CD4-positive, alpha-beta T cell treated with Interferon gamma for 1 hour (primary cell): ENCODE data around the gene PHYHD1.
A peak's percentile ranks its signal among the peaks of the same experiment; 100 is the strongest.
"Not testable (repeated sequence)": the region's sequence is repeated elsewhere in the genome, so short reads cannot be mapped to it uniquely, and the experiment has no call there.

Experiments
- DNase-seq: peaks from one replicate; pipeline ENCODE4 v3.0.0-alpha.2; 2020

Gene PHYHD1

GRCh38 chr9:128927731-128928411, 7.1 kb downstream of the PHYHD1 start:
- DNase-seq, result peak; percentile 32

- no peak for DNase-seq
These were observed 7.8 kb downstream of the PHYHD1 start for GRCh38 chr9:128928624-128929023.

- no peak for DNase-seq
These were observed 8.8 kb downstream of the PHYHD1 start for GRCh38 chr9:128929560-128929959.

- DNase-seq, result no peak
These were observed 12.9 kb downstream of the PHYHD1 start for GRCh38 chr9:128933731-128934130.

GRCh38 chr9:128936171-128936865, 15.5 kb downstream of the PHYHD1 start:
- DNase-seq, result no peak

GRCh38 chr9:128937310-128938165, 16.8 kb downstream of the PHYHD1 start:
- DNase-seq, result no peak

- no peak for DNase-seq
These were observed 19.6 kb downstream of the PHYHD1 start for GRCh38 chr9:128940271-128940921.

- no peak for DNase-seq
These were observed 20.4 kb downstream of the PHYHD1 start for GRCh38 chr9:128940946-128941755.

- no peak for DNase-seq
These were observed 23.2 kb downstream of the PHYHD1 start for GRCh38 chr9:128943832-128944620.

- DNase-seq, result not testable (repeated sequence)
These were observed 24.2 kb downstream of the PHYHD1 start for GRCh38 chr9:128944966-128945365.

- no peak for DNase-seq
These were observed 25.2 kb downstream of the PHYHD1 start for GRCh38 chr9:128945798-128946501.

GRCh38 chr9:128946571-128947276, 25.9 kb downstream of the PHYHD1 start:
- no peak for DNase-seq

GRCh38 chr9:128947277-128947526, 26.4 kb downstream of the PHYHD1 start:
- no peak for DNase-seq

GRCh38 chr9:128947527-128948301, 26.9 kb downstream of the PHYHD1 start, which contains the start of the genes DOLK and NUP188:
DOLK (minus strand) TSS chr9:128947603; CDS start chr9:128947303, 300 bp downstream.
NUP188 (plus strand) TSS chr9:128947699; CDS start chr9:128947720, 21 bp downstream.
- DNase-seq, result peak; percentile 94

- not testable (repeated sequence) for DNase-seq
These were observed 40.6 kb downstream of the PHYHD1 start for GRCh38 chr9:128961403-128961802.

- DNase-seq, result no peak
These were observed 48.7 kb downstream of the PHYHD1 start for GRCh38 chr9:128969491-128969890.

GRCh38 chr9:128972956-128973355, 52.2 kb downstream of the PHYHD1 start:
- no peak for DNase-seq

GRCh38 chr9:128979111-128979510, 58.3 kb downstream of the PHYHD1 start:
- DNase-seq, result no peak

- DNase-seq, result no peak
These were observed 62.8 kb downstream of the PHYHD1 start for GRCh38 chr9:128983536-128983935.
